HG03060 (cell line): ENCODE results near the gene IL1R1.

Experiments used
- ATAC-seq: cut with Tn5 transposase; IDR thresholded peaks from one replicate; pipeline ENCODE4 v1.9.1; 2021; ENCODE audit warnings: low read depth, moderate number of reproducible peaks; ENCODE audit not compliant: unreplicated experiment

IL1R1 gene

GRCh38 chr2:102166189-102166845, 23.8 kb downstream of the IL1R1 start:
- ATAC-seq = no peak

GRCh38 chr2:102168026-102168771, 25.7 kb downstream of the IL1R1 start:
- ATAC-seq = no peak

GRCh38 chr2:102171946-102172345, 29.4 kb downstream of the IL1R1 start:
- ATAC-seq = no peak

- no peak for ATAC-seq
Observed at GRCh38 chr2:102172745-102173144, 30.2 kb downstream of the IL1R1 start.

- ATAC-seq = no peak
Observed at GRCh38 chr2:102176172-102176571, 33.6 kb downstream of the IL1R1 start.

GRCh38 chr2:102177814-102178478, 35.4 kb downstream of the IL1R1 start:
- no peak for ATAC-seq

- no peak for ATAC-seq
Observed at GRCh38 chr2:102179061-102179460, 36.5 kb downstream of the IL1R1 start.

- ATAC-seq = no peak
Observed at GRCh38 chr2:102179788-102180686, 37.5 kb downstream of the IL1R1 start.

- no peak for ATAC-seq
Observed at GRCh38 chr2:102180687-102180999, 38.1 kb downstream of the IL1R1 start.

GRCh38 chr2:102181376-102181775, 38.8 kb downstream of the IL1R1 start:
- no peak for ATAC-seq

GRCh38 chr2:102181919-102182635, 39.5 kb downstream of the IL1R1 start:
- ATAC-seq = no peak

- no peak for ATAC-seq
Observed at GRCh38 chr2:102184018-102184417, 41.5 kb downstream of the IL1R1 start.

GRCh38 chr2:102184568-102184967, 42.0 kb downstream of the IL1R1 start:
- no peak for ATAC-seq

GRCh38 chr2:102185347-102185746, 42.8 kb downstream of the IL1R1 start:
- ATAC-seq = no peak

GRCh38 chr2:102186791-102187495, 44.4 kb downstream of the IL1R1 start, which contains the start of gene IL1RL2:
Gene IL1RL2 (plus strand): TSS chr2:102187023. CDS start chr2:102187868, 845 bp downstream.
- no peak for ATAC-seq

- ATAC-seq = no peak
Observed at GRCh38 chr2:102187496-102188150, 45.1 kb downstream of the IL1R1 start.

GRCh38 chr2:102190430-102191107, 48.0 kb downstream of the IL1R1 start:
- ATAC-seq = no peak

- ATAC-seq = no peak
Observed at GRCh38 chr2:102191501-102191900, 49.0 kb downstream of the IL1R1 start.
